Subcutaneous adipose tissue (tissue), 4 donors: Measurements from ENCODE around the gene MAP3K10. TPM values are rescaled to one million over a fixed set of nuclear protein-coding genes. Genes with fewer than 3 reads are reported as not detected.

ENCODE experiments used
- CTCF ChIP-seq: fragments of 450-650 bp; IDR thresholded peaks from one replicate; pipeline ENCODE4 v1.5.1; 2016; ENCODE audit warnings: low read depth, mild to moderate bottlenecking, control low read depth, antibody characterized with exemption, moderate library complexity
- total RNA-seq, 4 donors: library from RNA; depleted of rRNA; stranded (reverse); fragments of >200 nt; gene quantifications; one replicate each; pipeline ENCODE4 v1.1.0, GENCODE V29; 2016

Gene MAP3K10
- total RNA-seq, 4 donors from 2014 or later: 1.5 to 13.9 (median 4.1) TPM

- TF ChIP-seq CTCF: no peak
Measured at GRCh38 chr19:40234429-40235237, 43.4 kb downstream of the MAP3K10 start.

- no peak for TF ChIP-seq CTCF
Measured at GRCh38 chr19:40235238-40236025, 44.2 kb downstream of the MAP3K10 start.

GRCh38 chr19:40236026-40236355 lies 44.8 kb downstream of the MAP3K10 start:
- no peak for TF ChIP-seq CTCF

GRCh38 chr19:40236366-40236765 lies 45.1 kb downstream of the MAP3K10 start:
- TF ChIP-seq CTCF: no peak

GRCh38 chr19:40237791-40238190 lies 46.6 kb downstream of the MAP3K10 start:
- no peak for TF ChIP-seq CTCF

GRCh38 chr19:40238775-40239174 lies 47.5 kb downstream of the MAP3K10 start:
- no peak for TF ChIP-seq CTCF
